GM06990 (cell line): ENCODE data around the gene APOBEC3C.
"Not testable (repeated sequence)": the region's sequence is repeated elsewhere in the genome, so short reads cannot be mapped to it uniquely, and the experiment has no call there.

Source experiments
- DNase-seq: peaks from one replicate; pipeline ENCODE4 v3.0.0-alpha.2; 2011; ENCODE audit not compliant: insufficient read length; ENCODE audit errors: extremely low read depth
- H3K27me3 ChIP-seq: replicated peaks from 2 replicates; pipeline ENCODE4 v1.6.0; 2011; ENCODE audit warnings: low read length; ENCODE audit not compliant: control insufficient read depth, insufficient read depth
- H3K36me3 ChIP-seq: 2 replicates; pipeline ENCODE4 v1.5.1; 2011; ENCODE audit warnings: low read length; ENCODE audit not compliant: control insufficient read depth, insufficient read depth
- H3K4me3 ChIP-seq: replicated peaks from 2 replicates; pipeline ENCODE4 v1.5.1; 2011; ENCODE audit warnings: low read depth, mild to moderate bottlenecking, control low read depth, low read length
- CTCF ChIP-seq: IDR thresholded peaks from 2 replicates; pipeline ENCODE4 v1.5.1; 2011; ENCODE audit warnings: low read length, control low read depth, mild to moderate bottlenecking, inconsistent platforms; ENCODE audit not compliant: insufficient read depth, poor library complexity, severe bottlenecking

The APOBEC3C gene

GRCh38 chr22:39027717-39028116, 13.7 kb downstream of the APOBEC3C start:
- Histone ChIP-seq H3K36me3 (peaks cover 14% of the 10 kb centered on the region), H3K4me3 (no peak overlapping the region), H3K27me3 (no peaks in the 10 kb centered on the region)
- no peak for DNase-seq
- TF ChIP-seq CTCF: no peak

GRCh38 chr22:39028281-39028680, 14.2 kb downstream of the APOBEC3C start:
- no peak for DNase-seq
- Histone ChIP-seq H3K36me3 (peaks cover 14% of the 10 kb centered on the region), H3K27me3 (no peaks in the 10 kb centered on the region), H3K4me3 (no peak overlapping the region)
- TF ChIP-seq CTCF: no peak

GRCh38 chr22:39029227-39029626, 15.2 kb downstream of the APOBEC3C start:
- DNase-seq: no peak
- TF ChIP-seq CTCF: no peak
- Histone ChIP-seq H3K27me3 (no peaks in the 10 kb centered on the region), H3K36me3 (peaks cover 13% of the 10 kb centered on the region), H3K4me3 (no peak overlapping the region)

GRCh38 chr22:39030705-39031104, 16.6 kb downstream of the APOBEC3C start:
- TF ChIP-seq CTCF: no peak
- Histone ChIP-seq H3K36me3 (peaks cover 7% of the 10 kb centered on the region), H3K27me3 (no peaks in the 10 kb centered on the region), H3K4me3 (no peak overlapping the region)
- DNase-seq: no peak

GRCh38 chr22:39031434-39032295, 17.6 kb downstream of the APOBEC3C start:
- not testable (repeated sequence) for H3K36me3 ChIP-seq, DNase-seq, H3K4me3 ChIP-seq, H3K27me3 ChIP-seq

GRCh38 chr22:39037071-39037470, 23.0 kb downstream of the APOBEC3C start:
- not testable (repeated sequence) for H3K4me3 ChIP-seq, DNase-seq, H3K36me3 ChIP-seq, H3K27me3 ChIP-seq
